DMS153 (cell line): ENCODE measurements around the gene ARHGAP22.

Experiments
- DNase-seq: peaks from one replicate; lab custom pipeline; 2025; lab: John Stamatoyannopoulos, UW

ARHGAP22 gene

GRCh38 chr10:48418189-48418788 lies 186.6 kb downstream of the ARHGAP22 start:
- no peak for DNase-seq

- DNase-seq: no peak
Measured at GRCh38 chr10:48417374-48417773, 187.5 kb downstream of the ARHGAP22 start.

GRCh38 chr10:48416584-48417232 lies 188.2 kb downstream of the ARHGAP22 start:
- no peak for DNase-seq

- DNase-seq: no peak
Measured at GRCh38 chr10:48414778-48415177, 190.1 kb downstream of the ARHGAP22 start.

GRCh38 chr10:48414160-48414559 lies 190.7 kb downstream of the ARHGAP22 start:
- DNase-seq: no peak

- no peak for DNase-seq
Measured at GRCh38 chr10:48412933-48413332, 191.9 kb downstream of the ARHGAP22 start.

GRCh38 chr10:48412081-48412480 lies 192.8 kb downstream of the ARHGAP22 start:
- DNase-seq: no peak

GRCh38 chr10:48411510-48411909 lies 193.4 kb downstream of the ARHGAP22 start:
- no peak for DNase-seq

- DNase-seq: no peak
Measured at GRCh38 chr10:48410503-48410902, 194.4 kb downstream of the ARHGAP22 start.

GRCh38 chr10:48406658-48407057 lies 198.2 kb downstream of the ARHGAP22 start:
- DNase-seq: no peak

GRCh38 chr10:48406204-48406603 lies 198.7 kb downstream of the ARHGAP22 start:
- no peak for DNase-seq

GRCh38 chr10:48404646-48405045 lies 200.2 kb downstream of the ARHGAP22 start:
- no peak for DNase-seq

- DNase-seq: no peak
Measured at GRCh38 chr10:48400850-48401220, 204.0 kb downstream of the ARHGAP22 start.

GRCh38 chr10:48400129-48400849 lies 204.6 kb downstream of the ARHGAP22 start:
- no peak for DNase-seq

GRCh38 chr10:48399551-48399950 lies 205.3 kb downstream of the ARHGAP22 start:
- DNase-seq: no peak

GRCh38 chr10:48399056-48399541 lies 205.8 kb downstream of the ARHGAP22 start:
- DNase-seq: no peak

- DNase-seq: no peak
Measured at GRCh38 chr10:48398261-48398660, 206.6 kb downstream of the ARHGAP22 start.
